Heart right ventricle (tissue), 16 donors: ENCODE results near the gene UPF1. TPM values are rescaled to one million over a fixed set of nuclear protein-coding genes. Genes with fewer than 3 reads are reported as not detected.

ENCODE experiments used
- ATAC-seq, 8 donors: fragments of 200-7000 bp; cut with Tn5 transposase; one replicate each; pipeline ENCODE4 v1.9.1; 2020; ENCODE audit warnings: mild to moderate bottlenecking in 8 of 8, moderate library complexity in 8 of 8, moderate number of reproducible peaks in 1 of 8
- DNase-seq, 2 donors: peaks; one replicate each; pipeline ENCODE4 v3.0.0-alpha.2; 2020
- H3K27ac ChIP-seq, 10 donors: fragments of 200-600 bp; sonication (generic) in 2 of 10; one replicate each; pipeline versions ENCODE4 v1.5.0 to v1.8.0; 2020 to 2022; ENCODE audit warnings: mild to moderate bottlenecking in 3 of 10
- H3K27me3 ChIP-seq, 7 donors: fragments of 200-600 bp; one replicate each; pipeline ENCODE4 v1.8.0; 2021 to 2022; ENCODE audit warnings: mild to moderate bottlenecking in 2 of 7
- H3K36me3 ChIP-seq, 9 donors: fragments of 200-600 bp; sonication (generic) in 1 of 9; one replicate each; pipeline versions ENCODE4 v1.5.0 to v1.8.0; 2020 to 2022; ENCODE audit warnings: mild to moderate bottlenecking in 2 of 9
- H3K4me1 ChIP-seq, 9 donors: fragments of 200-600 bp; sonication (generic) in 1 of 9; one replicate each; pipeline versions ENCODE4 v1.5.0 to v1.8.0; 2020 to 2022; ENCODE audit warnings: mild to moderate bottlenecking in 4 of 9
- H3K4me3 ChIP-seq, 10 donors: fragments of 200-600 bp; sonication (generic) in 2 of 10; one replicate each; pipeline versions ENCODE4 v1.5.0 to v1.8.0; 2020 to 2022; ENCODE audit warnings: mild to moderate bottlenecking in 7 of 10, moderate library complexity in 2 of 10
- H3K9me3 ChIP-seq, 11 donors: fragments of 200-600 bp in 10 of 11; sonication (generic) in 2 of 11; one replicate each; pipeline versions ENCODE4 v1.5.0 to v1.8.0; 2013 to 2022; ENCODE audit warnings: mild to moderate bottlenecking in 2 of 11, control low read depth in 1 of 11, moderate library complexity in 1 of 11
- CTCF ChIP-seq, 9 donors: fragments of 200-600 bp; sonication (generic) in 2 of 9; IDR thresholded peaks; one replicate each; pipeline versions ENCODE4 v1.5.0 to v1.8.0; 2021 to 2022; ENCODE audit warnings: antibody characterized with exemption in 9 of 9, mild to moderate bottlenecking in 5 of 9, moderate library complexity in 1 of 9
- WGBS, 2 donors: extraction: QIAGEN DNeasy Blood & Tissue Kit; methylation state at CpG; one replicate each; pipeline ENCODE4 v1.1.7; 2013; ENCODE audit warnings: inconsistent platforms in 1 of 2; 5-methylcytosine and 5-hydroxymethylcytosine counted together
- intact Hi-C, 10 donors: fragments of 100-400 bp; cut with DNase I; formaldehyde crosslinking; loops; one replicate each; pipeline versions ENCODE4 v1.11.1 to v1.14.2; 2022
- polyA plus RNA-seq, 2 donors: library from polyadenylated mRNA; stranded (reverse); fragments of 200-250 nt; gene quantifications; one replicate each; pipeline ENCODE4 v1.2.3, GENCODE V29; 2013
- total RNA-seq, 10 donors: library from RNA; stranded (reverse); fragmentation: NEBNext Ultra II Directional in 3 of 10; extraction: Animal tissue kit (Norgen Biotek cat#: 25700) in 3 of 10; gene quantifications; one replicate each; pipeline versions ENCODE4 v1.2.1 to v1.2.4, GENCODE V29; 2021 to 2023
- donor health status: Arrhythmogenic right ventricular cardiomyopathy.
- donor health status: ischemic (EF 13 %, LVEDD 7.1; RV severe dilation, severe dysfunction).
- donor health status: healthy with polysubstance abuse.
- donor health status: DM: no; HTN: yes; CAD: no.
- donor health status: DM: no; HTN: no; CAD: no.
- donor health status: ischemic (EF 25% LVEDD 6.9; RV normal size, moderate dysfunction).
- donor health status: ischemic (EF 25% LVEDD 5.7; RV mildly dilated, moderate dysfunction).
- donor health status: healthy.
- donor health status: DM: yes; HTN: yes; CAD: no.
- donor health status: Ischemic cardiomyopathy.
- donor health status: ischemic (EF 35%, LVEDD 5.7; RV mildly dilated, moderate dysfunction).
- donor health status: nonischemic (EF 11% LVEDD 7.7; RV severe dilation, severe dysfunction).
- donor health status: DM: yes; HTN: yes; CAD: no.
- donor health status: PGD.
- donor health status: ischemic (EF 29% LVEDD 5.4; RV normal size, mild dysfunction).
- donor health status: nonischemic (EF 23%, LVEDD 6.1; RV moderate dilation, normal function).

UPF1 gene
- total and polyA plus RNA-seq, 12 donors = 25.2 to 44.3 (median 36.8) TPM

- H3K27me3 ChIP-seq = no peaks in the 10 kb centered on the region
- ATAC-seq (no peak), DNase-seq (no peak)
- TF ChIP-seq CTCF (IDR thresholded peaks at IDR 0.05) = no peak
- intact Hi-C loops = loop anchor here in 1 of 10 donors (5.0 kb wide), 1 partner anchor 258 kb away; no protein-coding TSS in a partner anchor
- peak overlapping the region in 2 of 10 donors; percentile 41 to 48 for H3K27ac ChIP-seq
- WGBS, 2 donors = 91 to 93% methylated on average over 17 of the region's 17 CpGs
- peaks cover 12 to 100% (median 95%) of the 10 kb centered on the region in 9 donors for H3K36me3 ChIP-seq
- H3K4me3 ChIP-seq = no peak overlapping the region
- H3K4me1 ChIP-seq = peaks cover 0 to 26% (median 18%) of the 10 kb centered on the region in 9 donors
- H3K9me3 ChIP-seq = no peaks in the 10 kb centered on the region
These were observed 29.0 kb downstream of the UPF1 start for GRCh38 chr19:18860725-18861124.

GRCh38 chr19:18861235-18861634 is 29.5 kb downstream of the UPF1 start:
- no peak overlapping the region for H3K4me3 ChIP-seq
- TF ChIP-seq CTCF (IDR thresholded peaks at IDR 0.05) = no peak
- 86 to 89% methylated on average over 9 of the region's 9 CpGs for WGBS, 2 donors
- H3K36me3 ChIP-seq = peaks cover 12 to 100% (median 95%) of the 10 kb centered on the region in 9 donors
- H3K27me3 ChIP-seq = no peaks in the 10 kb centered on the region
- intact Hi-C loops = loop anchor here in 1 of 10 donors (5.0 kb wide), 1 partner anchor 259 kb away; no protein-coding TSS in a partner anchor
- H3K27ac ChIP-seq = no peak overlapping the region
- H3K9me3 ChIP-seq = no peaks in the 10 kb centered on the region
- no peak for DNase-seq
- no peak for ATAC-seq
- H3K4me1 ChIP-seq = peaks cover 0 to 29% (median 18%) of the 10 kb centered on the region in 9 donors

GRCh38 chr19:18861917-18862316 is 30.2 kb downstream of the UPF1 start:
- no peaks in the 10 kb centered on the region for H3K27me3 ChIP-seq
- no peaks in the 10 kb centered on the region for H3K9me3 ChIP-seq
- WGBS, 2 donors = 90 to 96% methylated on average over 12 of the region's 12 CpGs
- TF ChIP-seq CTCF (IDR thresholded peaks at IDR 0.05) = no peak
- H3K4me1 ChIP-seq = peaks cover 0 to 35% (median 18%) of the 10 kb centered on the region in 9 donors
- intact Hi-C loops = loop anchor here in 1 of 10 donors (5.0 kb wide), 1 partner anchor 260 kb away; no protein-coding TSS in a partner anchor
- no peak for ATAC-seq
- H3K27ac ChIP-seq = no peak overlapping the region
- DNase-seq = no peak
- H3K4me3 ChIP-seq = no peak overlapping the region
- peaks cover 12 to 100% (median 92%) of the 10 kb centered on the region in 9 donors for H3K36me3 ChIP-seq

GRCh38 chr19:18862976-18863842 is 31.4 kb downstream of the UPF1 start:
- H3K27me3 ChIP-seq = peaks cover 0 to 4% (median 0%) of the 10 kb centered on the region in 7 donors
- intact Hi-C loops = loop anchor here in 1 of 10 donors (5.0 kb wide), 1 partner anchor 261 kb away; no protein-coding TSS in a partner anchor
- ATAC-seq (no peak), DNase-seq (no peak)
- H3K27ac ChIP-seq = no peak overlapping the region
- no peak overlapping the region for H3K4me3 ChIP-seq
- peaks cover 12 to 100% (median 87%) of the 10 kb centered on the region in 9 donors for H3K36me3 ChIP-seq
- TF ChIP-seq CTCF (IDR thresholded peaks at IDR 0.05) = no peak
- WGBS, 2 donors = 88 to 92% methylated on average over 33 of the region's 33 CpGs
- peaks cover 0 to 39% (median 18%) of the 10 kb centered on the region in 9 donors for H3K4me1 ChIP-seq
- no peaks in the 10 kb centered on the region for H3K9me3 ChIP-seq
